ENCODE measurements around the gene SH2B3. TPM values are rescaled to one million over a fixed set of nuclear protein-coding genes. Genes with fewer than 3 reads are reported as not detected.

The SH2B3 gene
- total RNA-seq, 1 experiment from 2014 or later, result 40.3 TPM

DNA sequence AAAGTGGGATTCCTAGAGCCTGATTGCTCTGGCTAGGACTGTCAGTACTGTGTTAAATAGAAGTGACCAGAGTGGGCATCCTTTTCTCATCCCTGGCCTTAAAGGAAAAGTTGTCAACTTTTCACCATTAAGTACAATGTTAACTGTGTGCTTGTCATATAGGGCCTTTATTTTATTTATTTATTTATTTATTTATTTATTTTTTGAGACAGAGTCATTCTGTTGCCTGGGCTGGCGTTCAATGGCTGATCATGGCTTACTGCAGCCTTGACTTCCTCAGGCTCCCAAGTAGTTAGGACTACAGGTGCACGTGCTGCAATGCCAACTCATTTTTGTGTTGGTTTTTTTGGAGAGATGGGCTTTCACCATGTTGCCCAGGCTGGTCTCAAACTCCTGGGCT is 11.6 kb downstream of the SH2B3 start:
- Histone ChIP-seq H4K8ac (replicated peaks; ENCODE audit: insufficient read length, low read depth, low read length) (no peak overlapping the region), H2BK120ac (ENCODE audit: low read depth, low read length, poor library complexity, severe bottlenecking) (no peak overlapping the region), H2AK5ac (ENCODE audit: insufficient read length, low read length) (no peak overlapping the region), H3K23ac (ENCODE audit: insufficient read length, low read depth, low read length) (no peak overlapping the region), H3K18ac (ENCODE audit: insufficient read length, low read depth, low read length) (no peak overlapping the region), H3K9me3 (ENCODE audit: control insufficient read depth, low read depth, low read length) (no peaks in the 10 kb centered on the region), H3K27ac (ENCODE audit: insufficient read length, low read depth, low read length) (no peak overlapping the region), H2BK5ac (ENCODE audit: insufficient read length, low read length) (no peak overlapping the region), H2AFZ (ENCODE audit: low read length) (no peak overlapping the region), H4K91ac (ENCODE audit: insufficient read length, low read depth, low read length) (no peak overlapping the region), H3K23me2 (ENCODE audit: insufficient read length, low read depth, low read length, poor library complexity, severe bottlenecking) (no peaks in the 10 kb centered on the region), H2BK15ac (ENCODE audit: low read depth, low read length) (no peak overlapping the region), H3K4ac (ENCODE audit: low read depth, low read length) (no peak overlapping the region), H3K27me3 (ENCODE audit: insufficient read depth, low read length) (no peaks in the 10 kb centered on the region), H3K56ac (ENCODE audit: insufficient read length, low read depth, low read length) (no peak overlapping the region), H3K4me2 (ENCODE audit: insufficient read depth, insufficient read length, low read length) (no peak overlapping the region), H3K79me2 (ENCODE audit: insufficient read depth, low read length) (peaks cover 18% of the 10 kb centered on the region; the same call in 1 of the 2 replicates), H4K20me1 (ENCODE audit: control insufficient read depth, insufficient read depth, insufficient read length) (no peaks in the 10 kb centered on the region), H3K4me1 (ENCODE audit: insufficient read depth, low read length) (peaks cover 6% of the 10 kb centered on the region), H4K5ac (ENCODE audit: insufficient read length, low read depth, low read length) (no peak overlapping the region), H2BK12ac (ENCODE audit: insufficient read length, low read depth, low read length) (no peak overlapping the region), H2BK20ac (ENCODE audit: low read depth, low read length, poor library complexity, severe bottlenecking) (no peak overlapping the region), H3T11ph (ENCODE audit: low read length) (no peak overlapping the region), H3K9ac (ENCODE audit: extremely low read depth, insufficient read length, low read length) (no peak overlapping the region), H3K79me1 (ENCODE audit: insufficient read depth, low read depth, low read length, poor library complexity, severe bottlenecking) (no peaks in the 10 kb centered on the region), H3K14ac (ENCODE audit: insufficient read depth, low read length) (no peak overlapping the region)
- WGBS (ENCODE audit: extremely low coverage, insufficient read length, low lambda C conversion rate), result no CpG with 5 or more reads among the region's 2 CpGs
- Mint-ChIP-seq H3K36me3 (ENCODE audit: insufficient read depth in 1 of 3, low read depth in 3 of 3) (peaks cover 11 to 47% (median 14%) of the 10 kb centered on the region in 3 experiments), H3K27ac (no peak overlapping the region), H3K4me1 (peaks cover 44 to 50% of the 10 kb centered on the region in 2 experiments), H3K27me3 (ENCODE audit: low read depth) (no peaks in the 10 kb centered on the region), H3K4me3 (no peak overlapping the region), H3K9me3 (no peaks in the 10 kb centered on the region)
- no peak for DNase-seq
- TF ChIP-seq, protein P1, sequence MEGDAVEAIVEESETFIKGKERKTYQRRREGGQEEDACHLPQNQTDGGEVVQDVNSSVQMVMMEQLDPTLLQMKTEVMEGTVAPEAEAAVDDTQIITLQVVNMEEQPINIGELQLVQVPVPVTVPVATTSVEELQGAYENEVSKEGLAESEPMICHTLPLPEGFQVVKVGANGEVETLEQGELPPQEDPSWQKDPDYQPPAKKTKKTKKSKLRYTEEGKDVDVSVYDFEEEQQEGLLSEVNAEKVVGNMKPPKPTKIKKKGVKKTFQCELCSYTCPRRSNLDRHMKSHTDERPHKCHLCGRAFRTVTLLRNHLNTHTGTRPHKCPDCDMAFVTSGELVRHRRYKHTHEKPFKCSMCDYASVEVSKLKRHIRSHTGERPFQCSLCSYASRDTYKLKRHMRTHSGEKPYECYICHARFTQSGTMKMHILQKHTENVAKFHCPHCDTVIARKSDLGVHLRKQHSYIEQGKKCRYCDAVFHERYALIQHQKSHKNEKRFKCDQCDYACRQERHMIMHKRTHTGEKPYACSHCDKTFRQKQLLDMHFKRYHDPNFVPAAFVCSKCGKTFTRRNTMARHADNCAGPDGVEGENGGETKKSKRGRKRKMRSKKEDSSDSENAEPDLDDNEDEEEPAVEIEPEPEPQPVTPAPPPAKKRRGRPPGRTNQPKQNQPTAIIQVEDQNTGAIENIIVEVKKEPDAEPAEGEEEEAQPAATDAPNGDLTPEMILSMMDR (conservative IDR thresholded peaks at IDR 0.05), result no peak

Measured in H9 (cell line).